Right cardiac atrium (tissue), 5 donors: ENCODE measurements around the gene HOXC9. TPM values are rescaled to one million over a fixed set of nuclear protein-coding genes. Genes with fewer than 3 reads are reported as not detected.
A peak's percentile ranks its signal among the peaks of the same experiment; 100 is the strongest.
"Not testable (repeated sequence)": the region's sequence is repeated elsewhere in the genome, so short reads cannot be mapped to it uniquely, and the experiment has no call there.

Experiments used
- ATAC-seq, 2 donors: fragments of 200-7000 bp; cut with Tn5 transposase; one replicate each; pipeline versions ENCODE4 v1.8.0 to v1.9.1; 2020; ENCODE audit warnings: moderate library complexity in 2 of 2, mild to moderate bottlenecking in 1 of 2
- DNase-seq, 3 donors: peaks; one replicate each; pipeline ENCODE4 v3.0.0-alpha.2; 2020
- H3K27ac ChIP-seq: one replicate; pipeline ENCODE4 v1.5.1; 2013; ENCODE audit warnings: mild to moderate bottlenecking, low read length, control low read depth, moderate library complexity
- H3K27me3 ChIP-seq: one replicate; pipeline ENCODE4 v1.6.1; 2013; ENCODE audit not compliant: control insufficient read depth, insufficient read depth
- H3K4me1 ChIP-seq: one replicate; pipeline ENCODE4 v1.6.1; 2013; ENCODE audit warnings: low read length; ENCODE audit not compliant: control insufficient read depth, insufficient read depth
- H3K4me3 ChIP-seq: one replicate; pipeline ENCODE4 v1.5.1; 2013; ENCODE audit warnings: low read length, control low read depth
- H3K9me3 ChIP-seq: one replicate; pipeline ENCODE4 v1.6.1; 2013; ENCODE audit warnings: low read length; ENCODE audit not compliant: control insufficient read depth
- WGBS: extraction: QIAGEN DNeasy Blood & Tissue Kit; methylation state at CpG from one replicate; pipeline ENCODE4 v1.1.7; 2013; 5-methylcytosine and 5-hydroxymethylcytosine counted together
- intact Hi-C, 4 donors: fragments of 100-400 bp; cut with DNase I; formaldehyde crosslinking; loops; one replicate each; pipeline versions ENCODE4 v1.11.0 to v1.14.0; 2022 to 2023
- polyA plus RNA-seq: library from polyadenylated mRNA; stranded (reverse); fragments of 200-250 nt; gene quantifications from one replicate; pipeline ENCODE4 v1.2.3, GENCODE V29; 2013
- total RNA-seq, 4 donors: library from RNA; stranded (reverse); fragmentation: NEBNext Ultra II Directional; extraction: Animal tissue kit (Norgen Biotek cat#: 25700); gene quantifications; one replicate each; pipeline ENCODE4 v1.2.1, GENCODE V29; 2021
- donor health status: healthy with polysubstance abuse.
- donor health status: DM: no; HTN: yes; CAD: no.
- donor health status: DM: no; HTN: no; CAD: no.
- donor health status: DM: no; HTN: yes; CAD: no; lungs with severe emphysema.
- donor health status: DM: yes; HTN: yes; CAD: no.

The HOXC9 gene
- total and polyA plus RNA-seq, 5 donors = 0.15 TPM; not detected in 4

DNA sequence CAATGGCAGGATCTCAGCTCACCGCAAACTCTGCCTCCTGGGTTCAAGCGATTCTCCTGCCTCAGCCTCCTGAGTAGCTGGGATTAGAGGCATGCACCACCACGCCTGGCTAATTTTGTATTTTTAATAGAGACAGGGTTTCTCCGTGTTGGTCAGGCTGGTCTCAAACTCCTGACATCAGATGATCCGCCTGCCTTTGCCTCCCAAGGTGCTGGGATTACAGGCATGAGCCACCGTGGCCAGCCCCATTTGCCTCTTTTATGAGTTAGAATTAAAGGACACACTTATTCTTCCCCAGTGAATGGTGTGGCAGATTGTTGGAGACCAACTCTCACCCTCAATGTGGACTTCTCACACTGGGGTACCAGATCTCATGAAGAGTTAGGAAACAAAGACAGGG, 42.1 kb downstream of the HOXC9 start:
- WGBS = 58% methylated on average over 6 of the region's 6 CpGs
- H3K27me3 ChIP-seq, H3K9me3 ChIP-seq, H3K27ac ChIP-seq, intact Hi-C loops, DNase-seq, ATAC-seq, H3K4me1 ChIP-seq, H3K4me3 ChIP-seq: not testable (repeated sequence)

DNA sequence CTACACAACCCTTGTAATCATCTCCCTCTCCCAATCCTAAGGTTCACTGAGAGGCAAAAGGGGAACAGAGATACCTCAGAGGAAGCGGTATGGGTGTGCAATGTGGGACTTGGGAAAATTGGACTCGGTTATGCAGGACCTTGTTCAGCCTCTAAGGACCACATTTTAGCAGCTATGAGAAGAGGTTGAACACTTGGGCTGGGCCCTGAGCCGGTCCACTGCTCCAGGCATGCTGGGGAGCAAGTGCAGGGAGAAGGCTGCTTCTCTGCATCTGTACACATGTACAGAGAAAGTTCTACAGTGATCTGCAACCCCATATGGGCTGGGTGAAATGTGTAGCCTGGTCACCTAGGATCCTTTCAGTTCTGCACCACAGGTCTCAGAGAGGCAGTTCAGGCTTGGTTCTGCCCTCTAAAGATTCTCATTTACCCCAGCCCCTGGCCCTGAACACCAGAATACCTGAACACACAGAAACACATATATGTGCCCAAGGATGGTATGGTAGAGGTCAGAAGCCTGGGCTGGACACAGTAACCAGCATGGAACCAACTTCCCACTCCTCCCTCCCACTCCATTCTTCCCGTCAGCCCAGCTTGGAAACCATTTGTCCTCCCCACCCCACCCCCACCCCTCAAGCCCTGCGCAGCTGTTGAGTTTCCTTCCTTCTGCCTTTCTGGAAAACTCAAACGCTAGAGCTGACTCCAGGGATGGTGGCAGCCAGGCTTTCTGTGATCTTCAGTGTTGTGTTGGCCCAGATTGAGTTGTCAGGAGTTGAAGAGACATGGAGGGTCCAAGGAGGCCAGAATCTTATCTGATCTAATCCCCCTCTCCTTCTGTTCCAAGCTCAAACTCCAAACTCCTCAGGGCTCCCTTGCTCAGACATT, 43.3 kb downstream of the HOXC9 start:
- WGBS = 36% methylated on average over 6 of the region's 6 CpGs
- Histone ChIP-seq H3K27me3 (no peaks in the 10 kb centered on the region), H3K4me1 (no peaks in the 10 kb centered on the region), H3K9me3 (no peaks in the 10 kb centered on the region), H3K4me3 (no peak overlapping the region), H3K27ac (no peak overlapping the region)
- intact Hi-C loops = no loop called here
- DNase-seq (no peak), ATAC-seq (no peak)

DNA sequence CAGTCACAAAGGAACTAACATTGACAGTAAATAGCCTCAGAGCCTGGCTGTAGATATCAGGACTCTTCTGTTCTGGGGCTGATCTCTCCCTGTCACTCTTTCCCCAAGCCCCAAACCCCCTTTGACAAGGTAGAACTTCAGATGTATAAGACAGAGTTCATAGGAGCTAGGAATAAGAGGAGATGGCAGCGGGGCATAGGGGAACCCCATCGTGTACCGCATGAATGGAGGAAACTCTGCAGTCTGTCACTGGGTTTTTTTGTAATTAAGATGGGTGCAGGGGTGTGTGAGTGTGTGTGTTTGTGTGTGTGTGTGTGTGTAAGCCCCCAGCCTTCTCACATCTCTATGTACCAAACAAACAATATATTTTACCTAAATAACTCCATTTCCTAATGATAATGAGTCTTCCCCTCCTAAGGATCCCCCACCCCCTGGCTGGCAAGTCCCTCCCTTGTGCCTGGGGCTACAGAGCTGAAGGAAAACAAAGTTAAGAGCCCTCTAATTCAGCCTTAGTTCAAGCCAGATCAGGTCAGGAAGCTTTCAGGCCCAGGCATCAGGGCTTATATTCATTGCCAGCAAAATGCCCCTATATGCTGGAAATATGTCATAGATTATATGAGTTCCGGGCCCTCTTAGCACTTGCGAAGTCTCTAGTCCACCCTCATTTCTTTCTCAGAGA, 44.6 kb downstream of the HOXC9 start:
- ATAC-seq (no peak), DNase-seq (no peak)
- Histone ChIP-seq H3K27me3 (peaks cover 3% of the 10 kb centered on the region), H3K9me3 (no peaks in the 10 kb centered on the region), H3K27ac (no peak overlapping the region), H3K4me1 (no peaks in the 10 kb centered on the region), H3K4me3 (no peak overlapping the region)
- intact Hi-C loops = no loop called here
- WGBS = 33% methylated on average over 5 of the region's 5 CpGs

DNA sequence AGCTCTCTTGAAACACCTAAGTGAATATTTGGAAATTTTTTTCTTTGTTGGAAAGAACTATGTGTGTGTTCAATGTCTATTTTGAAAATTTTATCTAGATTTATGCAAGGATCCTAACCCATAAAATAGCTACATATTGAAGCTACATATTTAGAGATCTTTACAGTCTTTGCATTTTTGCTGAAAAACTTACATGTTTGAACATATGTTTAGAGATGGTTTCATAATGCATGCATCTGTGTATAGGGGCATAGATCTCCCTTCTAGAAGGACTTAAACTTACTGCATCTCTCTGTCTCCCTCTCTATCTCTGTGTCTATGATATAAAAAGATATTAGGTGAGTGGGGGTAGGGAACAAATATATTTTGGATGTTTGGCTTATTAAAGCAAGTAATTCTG, 45.4 kb downstream of the HOXC9 start:
- no peak for DNase-seq
- intact Hi-C loops = no loop called here
- ATAC-seq = no peak
- H3K4me1 ChIP-seq = no peaks in the 10 kb centered on the region
- no peak overlapping the region for H3K4me3 ChIP-seq
- H3K27me3 ChIP-seq = peaks cover 3% of the 10 kb centered on the region
- H3K9me3 ChIP-seq = no peaks in the 10 kb centered on the region
- no peak overlapping the region for H3K27ac ChIP-seq

DNA sequence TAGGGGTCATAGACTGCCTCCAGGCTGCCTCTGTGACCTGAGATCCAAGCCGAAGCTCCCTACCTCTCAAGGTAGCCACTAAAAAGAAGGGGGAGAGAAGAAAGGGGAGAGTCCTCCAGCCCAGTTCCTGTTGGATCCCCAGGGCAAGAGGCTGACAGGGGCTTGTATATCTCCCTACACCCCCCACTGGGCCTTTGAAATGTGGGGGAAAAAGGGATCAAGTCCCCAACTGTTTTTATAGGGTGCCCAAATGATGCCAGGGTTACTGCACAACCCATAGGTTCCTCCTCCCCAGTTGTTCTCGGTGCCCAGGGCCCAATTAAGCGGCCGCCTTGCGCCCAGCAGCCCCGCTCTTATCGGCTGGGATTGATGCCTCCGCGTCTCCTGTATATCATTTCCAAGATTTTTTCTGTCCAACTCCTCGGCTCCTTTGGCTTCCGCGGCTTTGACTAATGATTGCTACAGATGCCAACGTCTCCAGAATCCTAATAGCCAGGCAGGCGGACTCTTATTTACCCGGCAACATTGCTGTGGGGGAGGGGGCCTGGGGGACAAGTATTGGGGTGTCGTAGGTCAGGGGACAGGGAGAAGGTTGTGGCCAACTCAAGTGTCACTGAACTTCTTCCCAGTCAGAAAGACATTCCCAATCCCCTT, 46.0 kb downstream of the HOXC9 start:
- intact Hi-C loops = no loop called here
- ATAC-seq = no peak
- H3K4me3 ChIP-seq = no peak overlapping the region
- no peak for DNase-seq
- no peak overlapping the region for H3K27ac ChIP-seq
- no peaks in the 10 kb centered on the region for H3K4me1 ChIP-seq
- H3K9me3 ChIP-seq = no peaks in the 10 kb centered on the region
- H3K27me3 ChIP-seq = peaks cover 3% of the 10 kb centered on the region
- 25% methylated on average over 16 of the region's 16 CpGs for WGBS

DNA sequence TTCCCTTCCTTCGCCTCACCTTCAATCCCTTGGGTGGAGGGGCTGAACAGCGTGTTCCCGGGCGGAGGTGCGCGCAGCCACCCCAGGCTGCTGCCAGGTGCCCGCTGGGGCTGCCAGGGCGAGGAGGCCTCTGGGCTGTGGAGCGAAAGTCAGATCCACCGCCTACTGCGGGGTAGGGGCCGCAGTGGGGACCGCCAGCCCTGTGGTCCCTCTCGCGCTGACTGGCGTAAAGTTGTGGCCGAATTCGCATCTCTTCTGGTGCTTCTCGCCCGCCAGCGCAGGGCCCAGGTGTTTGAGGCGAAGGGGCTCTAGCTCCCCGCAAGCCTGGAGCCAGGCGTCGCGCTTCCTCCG, 46.8 kb downstream of the HOXC9 start:
- ATAC-seq (no peak), DNase-seq (no peak)
- Histone ChIP-seq H3K4me3 (no peak overlapping the region), H3K27ac (no peak overlapping the region), H3K4me1 (no peaks in the 10 kb centered on the region), H3K9me3 (no peaks in the 10 kb centered on the region), H3K27me3 (peaks cover 3% of the 10 kb centered on the region)
- WGBS = 14% methylated on average over 27 of the region's 27 CpGs
- intact Hi-C loops = no loop called here

DNA sequence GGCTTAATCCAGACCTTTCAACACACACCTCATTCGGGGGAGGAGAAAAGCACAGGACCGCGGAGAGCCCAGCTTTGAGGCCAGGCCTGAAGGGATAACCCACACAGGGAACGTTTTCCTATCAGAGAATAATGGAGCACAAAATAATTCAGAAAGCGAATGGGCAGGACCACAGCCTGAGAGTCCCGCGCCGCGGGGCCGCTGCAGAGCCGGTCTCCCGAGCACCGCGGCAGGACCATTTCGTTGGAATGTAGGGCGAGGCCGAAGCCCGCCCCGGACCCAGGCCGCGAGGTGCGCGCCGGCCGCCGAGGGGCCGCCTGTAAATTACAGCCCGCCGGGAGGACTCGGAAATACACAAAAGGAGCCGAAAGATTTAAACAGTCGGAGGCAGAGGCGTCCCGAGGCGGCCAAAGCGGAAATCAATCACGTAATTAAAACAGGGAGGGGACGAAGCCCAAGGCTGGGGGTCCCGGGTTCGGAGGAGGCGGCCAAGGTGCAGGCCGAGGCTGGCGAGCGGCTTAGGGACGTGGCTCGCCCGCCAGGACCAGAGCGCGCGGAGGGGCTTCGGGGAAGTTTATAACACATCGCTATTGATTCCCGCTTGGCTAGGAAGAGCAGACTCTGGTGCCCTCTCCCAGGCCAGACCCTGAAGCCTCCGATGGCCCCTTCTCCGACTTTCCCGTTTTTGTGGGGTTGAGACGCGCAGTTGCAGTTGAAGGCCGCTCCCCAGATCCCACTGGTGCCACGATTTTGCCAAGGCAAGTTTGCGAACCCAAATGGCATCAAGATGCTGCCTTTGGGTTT, 47.4 kb downstream of the HOXC9 start:
- DNase-seq = no peak
- Histone ChIP-seq H3K27me3 (peaks cover 3% of the 10 kb centered on the region), H3K9me3 (no peaks in the 10 kb centered on the region), H3K4me1 (no peaks in the 10 kb centered on the region), H3K27ac (no peak overlapping the region), H3K4me3 (peak overlapping the region; percentile 13)
- WGBS = 12% methylated on average over 61 of the region's 61 CpGs
- intact Hi-C loops = no loop called here
- ATAC-seq = no peak

DNA sequence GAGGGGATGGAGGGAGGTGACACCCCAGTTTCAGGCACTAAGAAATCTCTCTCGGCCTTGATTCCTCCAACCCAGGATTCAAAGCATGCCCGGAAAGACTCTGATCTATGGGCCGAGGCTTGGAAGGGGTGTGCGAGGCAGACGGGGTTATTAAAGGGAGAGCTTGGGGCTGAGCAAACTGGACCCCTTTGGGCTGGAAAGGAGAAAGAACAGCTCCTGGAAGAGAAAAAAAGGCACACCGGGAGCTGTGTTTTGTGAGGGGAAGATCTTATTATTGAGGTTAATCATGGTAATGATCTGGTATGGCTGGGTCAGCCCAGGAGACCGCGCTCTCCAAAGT, 48.0 kb downstream of the HOXC9 start:
- Histone ChIP-seq H3K27me3 (peaks cover 3% of the 10 kb centered on the region), H3K9me3 (no peaks in the 10 kb centered on the region), H3K4me3 (no peak overlapping the region), H3K27ac (no peak overlapping the region), H3K4me1 (no peaks in the 10 kb centered on the region)
- ATAC-seq (no peak), DNase-seq (no peak)
- 27% methylated on average over 8 of the region's 8 CpGs for WGBS
- intact Hi-C loops = no loop called here

DNA sequence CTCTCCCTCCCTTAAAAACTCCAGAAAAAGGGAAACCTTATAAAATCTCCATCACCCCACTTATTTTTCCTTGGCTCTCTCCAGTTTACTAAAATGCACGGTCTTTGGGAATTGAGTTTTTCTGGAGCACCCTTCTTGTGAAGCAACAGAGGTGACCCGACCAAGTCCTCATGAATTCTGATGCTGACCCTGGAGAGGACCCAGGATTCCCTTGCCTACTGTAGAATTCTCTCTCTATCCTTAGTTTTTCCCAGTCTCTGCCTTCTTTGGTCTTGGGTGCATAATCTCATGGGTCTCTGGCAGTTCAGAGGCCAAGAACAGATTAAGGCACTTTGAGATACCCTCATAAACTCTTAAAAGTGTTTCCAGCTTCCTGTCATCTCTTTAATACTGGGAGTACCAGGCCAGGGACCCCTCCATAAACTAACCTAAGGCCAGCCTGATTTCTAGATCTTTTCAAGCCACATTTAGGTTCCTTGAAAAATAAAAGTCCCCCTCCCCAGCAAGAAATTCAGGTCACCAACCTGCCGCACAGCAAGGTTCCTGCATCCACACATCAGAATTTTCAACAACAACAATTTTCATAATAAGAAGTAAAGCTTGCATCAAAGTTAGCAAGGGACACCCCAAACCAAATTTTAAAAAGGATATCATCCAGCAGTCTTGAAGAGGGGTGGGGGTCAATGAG, 48.6 kb downstream of the HOXC9 start:
- intact Hi-C loops = no loop called here
- WGBS = 31% methylated on average over 3 of the region's 3 CpGs
- H3K27ac ChIP-seq = no peak overlapping the region
- H3K9me3 ChIP-seq = no peaks in the 10 kb centered on the region
- ATAC-seq = no peak
- peaks cover 3% of the 10 kb centered on the region for H3K27me3 ChIP-seq
- no peak overlapping the region for H3K4me3 ChIP-seq
- DNase-seq = no peak
- H3K4me1 ChIP-seq = no peaks in the 10 kb centered on the region

DNA sequence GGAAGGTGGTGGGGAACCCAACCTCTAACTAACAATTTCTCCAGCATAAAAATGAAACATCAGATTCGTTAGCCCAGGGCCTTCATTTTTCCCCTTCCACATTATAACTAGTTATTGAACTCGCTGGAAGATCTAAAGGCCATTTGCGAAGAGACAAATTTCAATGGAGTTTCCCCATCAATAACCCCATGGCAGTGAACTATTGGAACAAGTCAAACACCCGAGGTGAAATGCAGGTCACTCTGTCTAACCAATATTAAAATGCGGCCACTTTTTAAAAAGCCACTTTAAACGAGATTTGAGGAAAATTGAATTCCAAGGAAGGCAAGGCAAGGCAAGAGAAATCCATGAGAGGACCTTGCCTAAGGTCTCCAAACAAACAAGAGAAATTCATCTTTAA, 49.1 kb downstream of the HOXC9 start:
- intact Hi-C loops = no loop called here
- H3K9me3 ChIP-seq = no peaks in the 10 kb centered on the region
- H3K4me3 ChIP-seq = no peak overlapping the region
- H3K4me1 ChIP-seq = no peaks in the 10 kb centered on the region
- no peak for DNase-seq
- 38% methylated on average over 6 of the region's 6 CpGs for WGBS
- peaks cover 3% of the 10 kb centered on the region for H3K27me3 ChIP-seq
- no peak overlapping the region for H3K27ac ChIP-seq
- ATAC-seq = no peak
